IMR-90 (cell line): ENCODE measurements around the gene SLC46A3. TPM values are rescaled to one million over a fixed set of nuclear protein-coding genes. Genes with fewer than 3 reads are reported as not detected.

ENCODE experiments used
- ATAC-seq: fragments of 200-7000 bp; cut with Tn5 transposase; 2 replicates; pipeline ENCODE4 v1.9.1; 2020; ENCODE audit warnings: low read depth, mild to moderate bottlenecking, moderate library complexity
- BruUV-seq: library from RNA; stranded (reverse); fragments of 400-500 nt; replicated peaks from 2 replicates; lab custom pipeline; 2021; lab: Mats Ljungman, UMichigan
- CTCF ChIA-PET: fragments of 300-600 bp; formaldehyde crosslinking; extraction: SDS; loops from one replicate; lab custom pipeline; 2021; ENCODE audit warnings: antibody characterized with exemption; lab: Yijun Ruan, JAX
- POLR2A ChIA-PET: fragments of 300-600 bp; sonication (Branson Sonifier 250); formaldehyde crosslinking; loops from one replicate; lab custom pipeline; 2022; ENCODE audit warnings: antibody characterized with exemption; ENCODE audit not compliant: unreplicated experiment; lab: Charles Lee
- DNase-seq: peaks from one replicate; pipeline ENCODE4 v3.0.0; 2013
- H2AFZ ChIP-seq: replicated peaks from 2 replicates; pipeline ENCODE3; 2013; ENCODE audit warnings: low read length, mild to moderate bottlenecking; ENCODE audit not compliant: poor library complexity
- H2AK5ac ChIP-seq: 2 replicates; pipeline ENCODE4 v1.6.1; 2013; ENCODE audit warnings: low read depth, low read length, inconsistent platforms
- H2AK9ac ChIP-seq: replicated peaks from 2 replicates; pipeline ENCODE3; 2013; ENCODE audit warnings: mild to moderate bottlenecking, low read depth, low read length, moderate library complexity; ENCODE audit not compliant: poor library complexity
- H2BK120ac ChIP-seq: 2 replicates; pipeline ENCODE4 v1.6.1; 2013; ENCODE audit warnings: low read depth, low read length, inconsistent platforms
- H2BK15ac ChIP-seq: 3 replicates; pipeline ENCODE4 v1.6.1; 2013; ENCODE audit warnings: low read depth, low read length, inconsistent platforms
- H2BK20ac ChIP-seq: 2 replicates; pipeline ENCODE4 v1.6.1; 2013; ENCODE audit warnings: low read depth, mild to moderate bottlenecking, inconsistent platforms, low read length, moderate library complexity
- H2BK5ac ChIP-seq: 2 replicates; pipeline ENCODE4 v1.6.1; 2013; ENCODE audit warnings: mild to moderate bottlenecking, low read depth, low read length, inconsistent platforms; ENCODE audit not compliant: poor library complexity, severe bottlenecking
- H3K14ac ChIP-seq: replicated peaks from 2 replicates; pipeline ENCODE4 v1.6.1; 2013; ENCODE audit warnings: low read depth, low read length, inconsistent platforms
- H3K18ac ChIP-seq: 2 replicates; pipeline ENCODE4 v1.6.1; 2013; ENCODE audit warnings: low read depth, low read length, control low read depth
- H3K23ac ChIP-seq: 2 replicates; pipeline ENCODE4 v1.6.1; 2013; ENCODE audit warnings: low read depth, low read length, inconsistent platforms
- H3K27ac ChIP-seq: 2 replicates; pipeline ENCODE4 v1.5.1; 2013; ENCODE audit warnings: mild to moderate bottlenecking, control low read depth, low read length; ENCODE audit not compliant: insufficient read depth
- H3K27me3 ChIP-seq: 2 replicates; pipeline ENCODE4 v1.6.1; 2013; ENCODE audit warnings: low read length; ENCODE audit not compliant: control insufficient read depth, insufficient read depth
- H3K36me3 ChIP-seq: 2 replicates; pipeline ENCODE4 v1.6.1; 2013; ENCODE audit warnings: low read length, mixed read lengths; ENCODE audit not compliant: control insufficient read depth, insufficient read depth
- H3K4ac ChIP-seq: 2 replicates; pipeline ENCODE4 v1.6.1; 2013; ENCODE audit warnings: low read depth, low read length, inconsistent platforms
- H3K4me1 ChIP-seq: 2 replicates; pipeline ENCODE4 v1.6.1; 2013; ENCODE audit warnings: low read length, mixed read lengths; ENCODE audit not compliant: control insufficient read depth, insufficient read depth
- H3K4me2 ChIP-seq: 2 replicates; pipeline ENCODE4 v1.6.1; 2013; ENCODE audit warnings: low read depth, mild to moderate bottlenecking, control low read depth, low read length, moderate library complexity
- H3K4me3 ChIP-seq: 2 replicates; pipeline ENCODE4 v1.5.1; 2013; ENCODE audit warnings: low read depth, mild to moderate bottlenecking, control low read depth, low read length, moderate library complexity; ENCODE audit not compliant: insufficient read depth
- H3K56ac ChIP-seq: 2 replicates; pipeline ENCODE4 v1.6.1; 2013; ENCODE audit warnings: low read length, inconsistent platforms; ENCODE audit not compliant: insufficient read depth; ENCODE audit errors: extremely low read depth
- H3K79me1 ChIP-seq, 2 experiments: 2 replicates each; pipeline ENCODE4 v1.6.1; 2013; ENCODE audit warnings: low read length in 2 of 2, inconsistent platforms in 1 of 2, low read depth in 1 of 2
- H3K9ac ChIP-seq: 2 replicates; pipeline ENCODE4 v1.6.1; 2013; ENCODE audit warnings: low read depth, low read length, control low read depth
- H3K9me1 ChIP-seq: 2 replicates; pipeline ENCODE4 v1.6.1; 2013; ENCODE audit warnings: low read length, inconsistent platforms; ENCODE audit not compliant: insufficient read depth
- H3K9me3 ChIP-seq: 2 replicates; pipeline ENCODE4 v1.6.1; 2013; ENCODE audit warnings: low read length; ENCODE audit not compliant: control insufficient read depth, insufficient read depth
- H4K20me1 ChIP-seq: 2 replicates; pipeline ENCODE4 v1.6.1; 2013; ENCODE audit warnings: low read length, inconsistent platforms; ENCODE audit not compliant: insufficient read depth
- H4K5ac ChIP-seq: 2 replicates; pipeline ENCODE4 v1.6.1; 2013; ENCODE audit warnings: mild to moderate bottlenecking, low read depth, low read length, control low read depth
- H4K8ac ChIP-seq, 2 experiments: 2 replicates each; pipeline ENCODE4 v1.6.1; 2013; ENCODE audit warnings: low read depth in 2 of 2, low read length in 2 of 2, control low read depth in 1 of 2, inconsistent platforms in 1 of 2
- H4K91ac ChIP-seq: 2 replicates; pipeline ENCODE4 v1.6.1; 2013; ENCODE audit warnings: low read depth, low read length, inconsistent platforms; ENCODE audit not compliant: insufficient read depth
- MXI1 ChIP-seq: IDR thresholded peaks from 2 replicates; pipeline ENCODE4 v1.6.1; 2012; ENCODE audit warnings: low read depth, mild to moderate bottlenecking, low read length, moderate library complexity, borderline replicate concordance
- NFE2L2 ChIP-seq: fragments of 150-350 bp; IDR thresholded peaks from 2 replicates; pipeline ENCODE4 v1.6.1; 2016; ENCODE audit warnings: low read depth, mild to moderate bottlenecking, low read length
- POLR2A ChIP-seq: IDR thresholded peaks from 2 replicates; pipeline ENCODE4 v1.6.1; 2012; ENCODE audit warnings: mild to moderate bottlenecking, low read depth, low read length
- RAD21 ChIP-seq: IDR thresholded peaks from 2 replicates; pipeline ENCODE4 v1.6.1; 2012; ENCODE audit warnings: low read length, improper control_type of control experiment
- RFX5 ChIP-seq: IDR thresholded peaks from 2 replicates; pipeline ENCODE4 v1.8.0; 2012; ENCODE audit warnings: low read depth, mild to moderate bottlenecking, low read length, moderate library complexity
- SMC3 ChIP-seq: fragments of 150-350 bp; IDR thresholded peaks from 2 replicates; pipeline ENCODE4 v1.6.1; 2016; ENCODE audit warnings: low read depth, mild to moderate bottlenecking, antibody characterized with exemption, low read length, moderate library complexity
- WGBS, 2 experiments: methylation state at CpG; one replicate each; pipeline versions ENCODE4 v1.1.5 to v1.1.7; 2013; ENCODE audit warnings: missing lambda C conversion rate in 2 of 2; ENCODE audit not compliant: insufficient read length in 1 of 2; ENCODE audit errors: extremely low coverage in 2 of 2; 5-methylcytosine and 5-hydroxymethylcytosine counted together
- dilution Hi-C: fragments of 300-500 bp; cut with HindIII; formaldehyde crosslinking; loops from one replicate; pipeline ENCODE4 v1.14.3; 2018; ENCODE audit warnings: low sequenced_read_pairs; ENCODE audit not compliant: unreplicated experiment
- in situ Hi-C: fragments of 300-500 bp; cut with MboI; formaldehyde crosslinking; loops from 3 replicates; pipeline ENCODE4 v1.14.3; 2019; ENCODE audit warnings: low sequenced_read_pairs, inconsistent platforms, mixed read lengths
- intact Hi-C: fragments of 100-400 bp; cut with micrococcal nuclease; formaldehyde crosslinking; loops from 2 replicates; pipeline ENCODE4 v1.10.0; 2022
- polyA plus RNA-seq, 3 experiments: library from polyadenylated mRNA; depleted of rRNA; stranded (reverse); fragments of >200 nt; gene quantifications; 2 replicates each; pipeline ENCODE4 v1.2.3, GENCODE V29; 2012; ENCODE audit warnings: low replicate concordance in 1 of 3
- total RNA-seq: library from RNA; depleted of rRNA; stranded (reverse); fragments of >200 nt; gene quantifications from 2 replicates; pipeline ENCODE4 v1.2.3, GENCODE V29; 2012

The SLC46A3 gene
- total and polyA plus RNA-seq, 2 of the 4 experiments (the other 2 are of a cell fraction), result 0.54 to 0.89 TPM

DNA sequence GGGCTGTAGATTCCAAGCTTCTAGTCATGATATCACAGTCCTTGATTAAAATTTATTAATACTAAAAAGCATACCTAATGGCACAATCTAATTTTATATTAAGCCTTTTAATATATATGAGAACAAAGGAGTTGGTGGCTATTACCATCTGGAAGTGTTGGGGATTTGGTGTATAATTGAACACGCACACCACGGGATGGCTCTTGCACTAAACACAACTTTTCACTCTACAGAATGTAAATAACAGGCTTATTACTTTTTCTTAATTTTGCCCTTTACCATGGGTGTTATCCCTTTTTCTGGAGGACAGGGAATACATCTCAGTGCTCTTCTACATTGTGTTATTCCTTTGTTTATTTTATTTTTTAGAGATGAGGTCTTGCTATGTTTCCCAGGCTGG, 38.2 kb downstream of the SLC46A3 start:
- H3K23ac ChIP-seq, result no peak overlapping the region
- no peaks in the 10 kb centered on the region for H3K79me1 ChIP-seq
- H3K9me1 ChIP-seq, result no peaks in the 10 kb centered on the region
- H2BK20ac ChIP-seq, result no peak overlapping the region
- no peak for DNase-seq
- H3K27ac ChIP-seq, result no peak overlapping the region
- no peaks in the 10 kb centered on the region for H3K4me1 ChIP-seq
- no peak overlapping the region for H3K9ac ChIP-seq
- H4K5ac ChIP-seq, result no peak overlapping the region
- in situ Hi-C loops (no loop called here), dilution Hi-C loops (no loop called here), intact Hi-C loops (no loop called here)
- ChIA-PET CTCF (interaction anchor here (0.8 to 1.1 kb wide), 3 partner anchors 13 to 116 kb away, joined by 3 read pairs; no protein-coding TSS in a partner anchor), POLR2A (no interaction called here)
- H2BK120ac ChIP-seq, result no peak overlapping the region
- H2AK9ac ChIP-seq, result no peak overlapping the region
- H3K4me3 ChIP-seq, result no peak overlapping the region
- no TSS peak for BruUV-seq
- peaks cover 13% of the 10 kb centered on the region for H3K36me3 ChIP-seq
- no peak for TF ChIP-seq RAD21
- TF ChIP-seq RFX5, result no peak
- no peak; the same call in 1 of the 2 replicates for TF ChIP-seq POLR2A
- TF ChIP-seq SMC3, result no peak
- TF ChIP-seq NFE2L2, result no peak
- TF ChIP-seq MXI1, result no peak
- WGBS, 2 experiments, result no CpG with 5 or more reads among the region's 2 CpGs
- no peak for ATAC-seq
- H2BK5ac ChIP-seq, result no peak overlapping the region
- H3K14ac ChIP-seq, result no peak overlapping the region
- no peak overlapping the region for H3K4ac ChIP-seq
- H4K8ac ChIP-seq, result no peak overlapping the region
- H3K4me2 ChIP-seq, result no peak overlapping the region
- no peak overlapping the region for H3K56ac ChIP-seq
- H3K18ac ChIP-seq, result no peak overlapping the region
- no peak overlapping the region for H4K91ac ChIP-seq
- no peak overlapping the region for H2AFZ ChIP-seq
- H3K9me3 ChIP-seq, result no peaks in the 10 kb centered on the region
- no peak overlapping the region for H2BK15ac ChIP-seq
- H3K27me3 ChIP-seq, result no peaks in the 10 kb centered on the region
- H4K20me1 ChIP-seq, result peaks cover 3% of the 10 kb centered on the region; the same call in 1 of the 2 replicates
- no peak overlapping the region for H2AK5ac ChIP-seq
